Measurements from ENCODE around the gene ZNF292. TPM values are rescaled to one million over a fixed set of nuclear protein-coding genes. Genes with fewer than 3 reads are reported as not detected.

Gene ZNF292
- 10 to 100 TPM; 46.2 to 55.5 (median 50.1) TPM for total RNA-seq

- TF ChIP-seq, protein P1, sequence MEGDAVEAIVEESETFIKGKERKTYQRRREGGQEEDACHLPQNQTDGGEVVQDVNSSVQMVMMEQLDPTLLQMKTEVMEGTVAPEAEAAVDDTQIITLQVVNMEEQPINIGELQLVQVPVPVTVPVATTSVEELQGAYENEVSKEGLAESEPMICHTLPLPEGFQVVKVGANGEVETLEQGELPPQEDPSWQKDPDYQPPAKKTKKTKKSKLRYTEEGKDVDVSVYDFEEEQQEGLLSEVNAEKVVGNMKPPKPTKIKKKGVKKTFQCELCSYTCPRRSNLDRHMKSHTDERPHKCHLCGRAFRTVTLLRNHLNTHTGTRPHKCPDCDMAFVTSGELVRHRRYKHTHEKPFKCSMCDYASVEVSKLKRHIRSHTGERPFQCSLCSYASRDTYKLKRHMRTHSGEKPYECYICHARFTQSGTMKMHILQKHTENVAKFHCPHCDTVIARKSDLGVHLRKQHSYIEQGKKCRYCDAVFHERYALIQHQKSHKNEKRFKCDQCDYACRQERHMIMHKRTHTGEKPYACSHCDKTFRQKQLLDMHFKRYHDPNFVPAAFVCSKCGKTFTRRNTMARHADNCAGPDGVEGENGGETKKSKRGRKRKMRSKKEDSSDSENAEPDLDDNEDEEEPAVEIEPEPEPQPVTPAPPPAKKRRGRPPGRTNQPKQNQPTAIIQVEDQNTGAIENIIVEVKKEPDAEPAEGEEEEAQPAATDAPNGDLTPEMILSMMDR (IDR thresholded peaks at IDR 0.05), result peak in 1 of 6 experiments; percentile 20
- peak in 1 of 2 donors; percentile 72 for TF ChIP-seq POLR2A (IDR thresholded peaks at IDR 0.05)
- Histone ChIP-seq H3K9me3 (no peaks in the 10 kb centered on the region), H3K36me3 (no peaks in the 10 kb centered on the region), H3K27me3 (no peaks in the 10 kb centered on the region), H3K4me1 (peaks cover 11 to 18% of the 10 kb centered on the region in 2 donors), H3K27ac (peak within 1 kb of the TSS; percentile 82 to 95 (median 94)), H3K4me3 (replicated peaks in 1 of 3) (peak within 1 kb of the TSS; percentile 75 to 88 (median 77))
- DNase-seq, result peak; percentile 97 to 98
- intact Hi-C loops (cut with DNase I), result no loop called here
- 1 to 3% methylated on average over 39 to 64 of the region's 75 CpGs for WGBS, 2 donors
These were observed at the start of gene ZNF292 for GRCh38 chr6:87154993-87155841. ZNF292 (plus strand) TSS chr6:87155565; CDS start chr6:87155592, 27 bp downstream.

DNA sequence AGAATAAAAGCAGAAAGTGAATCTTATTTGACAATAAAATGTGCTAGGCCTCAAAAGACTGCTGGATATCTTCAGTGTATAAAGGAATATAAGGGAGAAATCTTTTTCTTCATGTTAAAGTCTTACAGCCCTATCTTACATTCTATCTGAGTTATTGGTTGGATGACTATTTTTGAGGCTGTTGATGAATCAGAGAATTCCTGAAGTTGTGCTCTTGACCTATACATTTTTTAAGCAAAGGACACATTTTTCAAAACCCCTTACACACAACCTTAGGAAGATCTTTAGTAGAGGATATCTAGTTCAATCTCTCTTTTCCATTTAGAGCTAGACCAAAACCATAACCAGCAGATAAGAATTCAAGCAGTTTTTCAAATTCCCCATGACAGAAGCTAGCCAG is 49.5 kb upstream of the ZNF292 start:
- H3K4me3 ChIP-seq (replicated peaks in 1 of 3), result no peak overlapping the region
- TF ChIP-seq POLR2A (IDR thresholded peaks at IDR 0.05), result no peak
- TF ChIP-seq, protein P1 (IDR thresholded peaks at IDR 0.05), result no peak
- no peaks in the 10 kb centered on the region for H3K4me1 ChIP-seq
- H3K9me3 ChIP-seq, result no peaks in the 10 kb centered on the region
- DNase-seq, result no peak
- H3K27ac ChIP-seq, result no peak overlapping the region
- no peaks in the 10 kb centered on the region for H3K36me3 ChIP-seq
- intact Hi-C loops (cut with DNase I), result no loop called here
- H3K27me3 ChIP-seq, result no peaks in the 10 kb centered on the region

DNA sequence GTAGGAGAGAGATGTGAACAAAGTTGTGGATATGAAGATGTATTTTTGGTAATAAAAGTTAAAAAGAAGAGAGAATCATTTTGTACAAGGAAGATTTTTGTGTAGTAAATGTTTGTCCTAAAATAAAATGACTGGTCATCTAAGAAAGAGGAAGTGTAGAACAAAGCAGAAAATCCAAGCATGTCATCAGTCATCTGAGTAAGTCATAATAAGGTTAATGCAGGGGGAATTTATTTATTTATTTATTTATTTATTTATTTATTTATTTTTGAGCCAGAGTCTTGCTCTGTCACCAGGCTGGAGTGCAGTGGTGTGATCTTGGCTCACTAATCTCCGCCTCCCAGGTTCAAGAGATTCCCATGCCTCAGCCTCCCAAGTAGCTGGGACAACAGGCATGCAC is 44.7 kb upstream of the ZNF292 start:
- no peaks in the 10 kb centered on the region for H3K9me3 ChIP-seq
- TF ChIP-seq POLR2A (IDR thresholded peaks at IDR 0.05), result no peak
- TF ChIP-seq, protein P1 (IDR thresholded peaks at IDR 0.05), result no peak
- DNase-seq, result no peak
- no peak overlapping the region for H3K27ac ChIP-seq
- no peaks in the 10 kb centered on the region for H3K27me3 ChIP-seq
- H3K36me3 ChIP-seq, result no peaks in the 10 kb centered on the region
- H3K4me1 ChIP-seq, result no peaks in the 10 kb centered on the region
- intact Hi-C loops (cut with DNase I), result no loop called here
- 96 to 100% methylated on average over 1 of the region's 1 CpG for WGBS, 2 donors
- no peak overlapping the region for H3K4me3 ChIP-seq (replicated peaks in 1 of 3)

DNA sequence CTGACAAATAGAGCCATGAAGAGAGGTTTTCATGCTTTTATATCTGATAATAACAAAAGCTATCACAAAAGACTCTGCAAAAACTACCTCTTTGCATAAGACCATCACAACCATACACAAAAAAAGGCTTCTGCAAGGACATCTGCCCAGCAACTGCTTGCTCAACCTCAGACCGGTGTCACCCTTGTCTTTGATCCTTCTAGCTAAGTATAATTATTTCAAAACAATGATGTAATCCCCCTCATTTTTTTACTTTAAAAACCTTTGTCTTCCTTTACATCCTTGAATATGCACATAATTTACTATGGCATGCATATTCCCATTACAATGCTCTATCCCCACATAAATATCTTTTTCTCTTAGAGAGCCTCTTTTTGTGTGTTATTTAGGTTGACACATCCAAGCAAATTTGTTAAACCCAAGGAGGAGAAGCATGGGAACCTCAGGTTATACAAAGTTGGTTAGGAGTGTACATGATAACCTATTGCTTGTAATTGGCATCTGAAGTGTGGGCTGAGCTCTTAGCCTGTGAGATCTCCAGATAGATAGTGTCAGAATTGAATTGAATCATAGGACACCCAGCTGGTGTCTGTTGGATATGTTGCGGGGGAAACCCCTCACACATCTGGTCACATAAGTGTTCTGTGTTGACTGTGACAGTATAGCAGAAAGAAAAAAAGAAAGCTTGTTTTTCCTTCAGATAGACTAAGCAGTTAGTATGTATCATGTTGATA is 39.8 kb upstream of the ZNF292 start:
- TF ChIP-seq, protein P1 (IDR thresholded peaks at IDR 0.05), result no peak
- TF ChIP-seq POLR2A (IDR thresholded peaks at IDR 0.05), result no peak
- no peak for DNase-seq
- WGBS, 2 donors, result 68 to 85% methylated on average over 2 of the region's 2 CpGs
- Histone ChIP-seq H3K27ac (no peak overlapping the region), H3K36me3 (no peaks in the 10 kb centered on the region), H3K4me1 (no peaks in the 10 kb centered on the region), H3K4me3 (replicated peaks in 1 of 3) (no peak overlapping the region), H3K9me3 (no peaks in the 10 kb centered on the region), H3K27me3 (no peaks in the 10 kb centered on the region)
- intact Hi-C loops (cut with DNase I), result no loop called here

DNA sequence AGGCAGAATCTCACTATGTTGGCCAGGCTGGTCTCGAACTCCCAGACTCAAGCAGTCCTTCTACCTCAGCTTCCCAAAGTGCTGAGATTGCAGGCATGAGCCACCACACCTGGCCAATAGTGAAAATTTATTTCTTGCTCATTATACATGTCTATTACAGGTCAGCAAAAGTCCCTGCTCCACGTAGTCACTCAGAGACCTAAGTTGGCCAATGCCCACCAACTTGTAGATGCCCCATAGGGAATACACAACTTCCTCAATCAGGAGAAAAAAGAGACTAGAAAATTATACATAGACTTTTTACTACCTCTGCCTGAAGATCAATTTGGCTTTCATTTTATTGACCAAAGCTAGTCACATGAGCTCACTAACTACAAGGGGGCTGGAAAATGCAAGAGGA is 38.4 kb upstream of the ZNF292 start:
- Histone ChIP-seq H3K4me3 (replicated peaks in 1 of 3) (no peak overlapping the region), H3K36me3 (no peaks in the 10 kb centered on the region), H3K27ac (no peak overlapping the region), H3K9me3 (no peaks in the 10 kb centered on the region), H3K27me3 (no peaks in the 10 kb centered on the region), H3K4me1 (no peaks in the 10 kb centered on the region)
- WGBS, 2 donors, result 76 to 88% methylated on average over 2 of the region's 2 CpGs
- TF ChIP-seq, protein P1 (IDR thresholded peaks at IDR 0.05), result no peak
- no peak for TF ChIP-seq POLR2A (IDR thresholded peaks at IDR 0.05)
- DNase-seq, result no peak
- intact Hi-C loops (cut with DNase I), result no loop called here
